ENCODE data around the gene A2M. TPM values are rescaled to one million over a fixed set of nuclear protein-coding genes. Genes with fewer than 3 reads are reported as not detected.

The A2M gene
- total and polyA plus RNA-seq, 9 of the 15 experiments (the other 6 are each of a cell fraction or from before 2014, with no cell fraction given): 0.08 to 2.3 TPM; not detected in 7

DNA sequence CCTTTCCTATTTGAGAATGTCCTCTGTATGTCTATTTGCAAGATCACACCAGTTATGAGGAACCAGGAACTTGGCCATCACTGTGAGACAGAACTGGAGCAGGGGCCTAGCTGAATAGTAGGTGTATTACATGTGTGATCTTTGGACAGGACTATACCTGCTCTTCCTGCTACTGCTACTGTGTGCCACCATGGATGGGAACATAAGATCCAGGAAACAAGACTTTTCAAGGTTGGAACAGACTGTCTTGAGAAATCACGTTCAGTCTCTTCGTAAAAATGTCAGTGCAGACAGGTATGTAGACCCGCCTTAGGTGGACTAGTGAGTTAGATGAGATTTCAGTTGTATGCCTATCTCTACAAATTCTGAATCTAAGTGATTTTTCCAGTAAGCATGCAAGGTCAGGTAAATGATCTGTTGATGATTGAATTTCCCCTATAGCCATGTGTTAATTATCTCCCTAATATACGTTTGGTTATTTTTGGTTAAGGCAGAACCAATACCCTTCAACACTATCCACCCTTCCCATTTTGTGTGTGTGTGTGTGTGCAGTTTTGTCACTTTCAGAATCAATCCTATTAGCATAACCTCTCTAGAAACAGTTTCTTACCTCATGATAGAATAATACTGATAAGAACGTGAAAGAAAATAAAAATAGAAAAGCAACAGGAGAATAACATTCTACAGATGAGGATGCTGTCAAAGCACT, 7.1 kb downstream of the A2M start:
- 1% methylated on average over 5 of the region's 5 CpGs for WGBS (ENCODE audit: insufficient coverage, low coverage, missing lambda C conversion rate)
- POLR2A ChIA-PET: no interaction called here
- TF ChIP-seq SOX6 (IDR thresholded peaks at IDR 0.05) (no peak), RERE (CRISPR knock-in tag; IDR thresholded peaks at IDR 0.05; ENCODE audit: borderline replicate concordance) (no peak), STAT6 (CRISPR knock-in tag; IDR thresholded peaks at IDR 0.05) (no peak), BRF2 (IDR thresholded peaks at IDR 0.05; ENCODE audit: borderline replicate concordance, insufficient read depth, insufficient read length) (no peak)
- TF ChIP-seq, protein P1, sequence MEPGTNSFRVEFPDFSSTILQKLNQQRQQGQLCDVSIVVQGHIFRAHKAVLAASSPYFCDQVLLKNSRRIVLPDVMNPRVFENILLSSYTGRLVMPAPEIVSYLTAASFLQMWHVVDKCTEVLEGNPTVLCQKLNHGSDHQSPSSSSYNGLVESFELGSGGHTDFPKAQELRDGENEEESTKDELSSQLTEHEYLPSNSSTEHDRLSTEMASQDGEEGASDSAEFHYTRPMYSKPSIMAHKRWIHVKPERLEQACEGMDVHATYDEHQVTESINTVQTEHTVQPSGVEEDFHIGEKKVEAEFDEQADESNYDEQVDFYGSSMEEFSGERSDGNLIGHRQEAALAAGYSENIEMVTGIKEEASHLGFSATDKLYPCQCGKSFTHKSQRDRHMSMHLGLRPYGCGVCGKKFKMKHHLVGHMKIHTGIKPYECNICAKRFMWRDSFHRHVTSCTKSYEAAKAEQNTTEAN (CRISPR knock-in tag; IDR thresholded peaks at IDR 0.05): no peak
- TF ChIP-seq, protein P2, sequence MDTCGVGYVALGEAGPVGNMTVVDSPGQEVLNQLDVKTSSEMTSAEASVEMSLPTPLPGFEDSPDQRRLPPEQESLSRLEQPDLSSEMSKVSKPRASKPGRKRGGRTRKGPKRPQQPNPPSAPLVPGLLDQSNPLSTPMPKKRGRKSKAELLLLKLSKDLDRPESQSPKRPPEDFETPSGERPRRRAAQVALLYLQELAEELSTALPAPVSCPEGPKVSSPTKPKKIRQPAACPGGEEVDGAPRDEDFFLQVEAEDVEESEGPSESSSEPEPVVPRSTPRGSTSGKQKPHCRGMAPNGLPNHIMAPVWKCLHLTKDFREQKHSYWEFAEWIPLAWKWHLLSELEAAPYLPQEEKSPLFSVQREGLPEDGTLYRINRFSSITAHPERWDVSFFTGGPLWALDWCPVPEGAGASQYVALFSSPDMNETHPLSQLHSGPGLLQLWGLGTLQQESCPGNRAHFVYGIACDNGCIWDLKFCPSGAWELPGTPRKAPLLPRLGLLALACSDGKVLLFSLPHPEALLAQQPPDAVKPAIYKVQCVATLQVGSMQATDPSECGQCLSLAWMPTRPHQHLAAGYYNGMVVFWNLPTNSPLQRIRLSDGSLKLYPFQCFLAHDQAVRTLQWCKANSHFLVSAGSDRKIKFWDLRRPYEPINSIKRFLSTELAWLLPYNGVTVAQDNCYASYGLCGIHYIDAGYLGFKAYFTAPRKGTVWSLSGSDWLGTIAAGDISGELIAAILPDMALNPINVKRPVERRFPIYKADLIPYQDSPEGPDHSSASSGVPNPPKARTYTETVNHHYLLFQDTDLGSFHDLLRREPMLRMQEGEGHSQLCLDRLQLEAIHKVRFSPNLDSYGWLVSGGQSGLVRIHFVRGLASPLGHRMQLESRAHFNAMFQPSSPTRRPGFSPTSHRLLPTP (IDR thresholded peaks at IDR 0.05; ENCODE audit: borderline replicate concordance, extremely low read depth, insufficient read length): no peak

More for the DNA sequence above, 7.1 kb downstream of the A2M start:
- Histone ChIP-seq H3K27me3 (ENCODE audit: control insufficient read depth in 2 of 2, insufficient read depth in 2 of 2, low read length in 2 of 2) (peaks cover 0 to 2% of the 10 kb centered on the region in 2 experiments; a peak in 2 of 5 replicates), H3K9me3 (replicated peaks; ENCODE audit: control insufficient read depth, insufficient read depth, low read depth, low read length) (no peaks in the 10 kb centered on the region), H4K20me1 (replicated peaks; ENCODE audit: control insufficient read depth, insufficient read depth, low read length) (no peaks in the 10 kb centered on the region), H3K9ac (ENCODE audit: insufficient read depth in 1 of 2, low read depth in 2 of 2, low read length in 2 of 2) (no peak overlapping the region), H3K79me2 (ENCODE audit: control insufficient read depth, insufficient read depth, low read length) (no peaks in the 10 kb centered on the region), H3K36me3 (ENCODE audit: control insufficient read depth, insufficient read depth, low read length) (no peaks in the 10 kb centered on the region), H3K4me3 (no peak overlapping the region), H3K27ac (ENCODE audit: extremely low read depth, low read depth, low read length) (no peak overlapping the region), H3K9me1 (ENCODE audit: control insufficient read depth, insufficient read depth, low read length) (no peaks in the 10 kb centered on the region), H3K4me2 (ENCODE audit: insufficient read depth, low read length) (no peak overlapping the region), H2AFZ (ENCODE audit: low read depth, low read length) (no peak overlapping the region), H3K4me1 (replicated peaks in 1 of 2; ENCODE audit: control insufficient read depth in 2 of 2, insufficient read depth in 2 of 2, low read length in 2 of 2) (no peaks in the 10 kb centered on the region)
- ATAC-seq (no peak), DNase-seq (ENCODE audit: extremely low read depth in 1 of 4, low spot score in 3 of 4) (no peak), FAIRE-seq (no peak)
- no TSS peak for BruUV-seq (replicated peaks)
- in situ Hi-C loops (cut with MboI) (no loop called here), intact Hi-C loops (cut with micrococcal nuclease) (no loop called here)
- CTCF ChIA-PET (ENCODE audit: low intra/inter-chr PET ratio): no interaction called here

All from K562 (cell line).